Fibroblast of skin of left biceps (primary cell): ENCODE results near the gene MBTD1.
"Not testable (repeated sequence)": the region's sequence is repeated elsewhere in the genome, so short reads cannot be mapped to it uniquely, and the experiment has no call there.

Source experiments
- DNase-seq, 2 experiments: peaks; one replicate each; pipeline ENCODE4 v3.0.0-alpha.2; 2013; ENCODE audit warnings: low read depth in 2 of 2

MBTD1 gene

GRCh38 chr17:51189162-51189561 is 70.7 kb downstream of the MBTD1 start:
- no peak for DNase-seq

- DNase-seq = no peak
These were observed 71.5 kb downstream of the MBTD1 start for GRCh38 chr17:51188271-51188833.

- no peak for DNase-seq
These were observed 74.0 kb downstream of the MBTD1 start for GRCh38 chr17:51185763-51186332.

- no peak for DNase-seq
These were observed 75.7 kb downstream of the MBTD1 start for GRCh38 chr17:51184124-51184523.

GRCh38 chr17:51180486-51180885 is 79.4 kb downstream of the MBTD1 start:
- DNase-seq = no peak

GRCh38 chr17:51172030-51172429 is 87.8 kb downstream of the MBTD1 start:
- DNase-seq = not testable (repeated sequence)

GRCh38 chr17:51170736-51171135 is 89.1 kb downstream of the MBTD1 start:
- DNase-seq = no peak

- DNase-seq = no peak
These were observed 90.5 kb downstream of the MBTD1 start for GRCh38 chr17:51169340-51169739.

GRCh38 chr17:51166987-51167931 is 92.6 kb downstream of the MBTD1 start:
- no peak for DNase-seq

- peak; percentile 47 to 60 for DNase-seq
These were observed 93.5 kb downstream of the MBTD1 start, which contains the start of gene NME2 for GRCh38 chr17:51166198-51166986. TSS of gene NME2 (plus strand) at chr17:51166411. CDS start at chr17:51166831, 420 bp downstream.

- no peak for DNase-seq
These were observed 94.1 kb downstream of the MBTD1 start for GRCh38 chr17:51165680-51166197.

GRCh38 chr17:51164911-51165679 is 94.8 kb downstream of the MBTD1 start:
- DNase-seq = no peak

- DNase-seq = no peak
These were observed 98.3 kb downstream of the MBTD1 start for GRCh38 chr17:51161541-51161940.

GRCh38 chr17:51159604-51160003 is 100.2 kb downstream of the MBTD1 start:
- no peak for DNase-seq

- DNase-seq = no peak
These were observed 104.4 kb downstream of the MBTD1 start for GRCh38 chr17:51155416-51155815.

GRCh38 chr17:51154176-51154575 is 105.7 kb downstream of the MBTD1 start:
- no peak for DNase-seq

- DNase-seq = peak; percentile 99
These were observed 106.4 kb downstream of the MBTD1 start, which contains the start of gene NME1 for GRCh38 chr17:51153210-51154072. TSS of gene NME1 (plus strand) at chr17:51153559. CDS start at chr17:51155655, 2,096 bp downstream.

GRCh38 chr17:51152766-51153209 is 107.1 kb downstream of the MBTD1 start:
- no peak for DNase-seq

GRCh38 chr17:51150932-51151331 is 108.9 kb downstream of the MBTD1 start:
- no peak for DNase-seq

GRCh38 chr17:51149163-51149562 is 110.7 kb downstream of the MBTD1 start:
- no peak for DNase-seq
